IPS DF 6.9 (cell line): ENCODE data around the gene RYR1.
"Not testable (repeated sequence)": the region's sequence is repeated elsewhere in the genome, so short reads cannot be mapped to it uniquely, and the experiment has no call there.

Experiments used
- DNase-seq: peaks from one replicate; pipeline ENCODE4 v3.0.0-alpha.2; 2013; ENCODE audit warnings: low read depth, low spot score
- H3K27ac ChIP-seq: one replicate; pipeline ENCODE4 v1.5.1; 2013; ENCODE audit warnings: low read length, control low read depth
- H3K27me3 ChIP-seq: 2 replicates; pipeline ENCODE4 v1.6.1; 2013; ENCODE audit warnings: mild to moderate bottlenecking, low read length; ENCODE audit not compliant: control insufficient read depth, insufficient read depth
- H3K36me3 ChIP-seq: 2 replicates; pipeline ENCODE4 v1.6.1; 2013; ENCODE audit warnings: low read length; ENCODE audit not compliant: control insufficient read depth, insufficient read depth
- H3K4me1 ChIP-seq: 2 replicates; pipeline ENCODE4 v1.6.1; 2013; ENCODE audit warnings: low read length; ENCODE audit not compliant: control insufficient read depth, insufficient read depth
- H3K4me3 ChIP-seq: 2 replicates; pipeline ENCODE4 v1.5.1; 2013; ENCODE audit warnings: mild to moderate bottlenecking, low read length
- H3K9me3 ChIP-seq: 2 replicates; pipeline ENCODE4 v1.6.1; 2013; ENCODE audit warnings: low read length, inconsistent platforms; ENCODE audit not compliant: control insufficient read depth, insufficient read depth
- WGBS: extraction: QIAGEN DNeasy Blood & Tissue Kit; methylation state at CpG from one replicate; pipeline ENCODE4 v1.1.7; 2013; ENCODE audit warnings: mixed read lengths, missing lambda C conversion rate; ENCODE audit not compliant: insufficient read length, insufficient coverage; 5-methylcytosine and 5-hydroxymethylcytosine counted together

RYR1 gene

DNA sequence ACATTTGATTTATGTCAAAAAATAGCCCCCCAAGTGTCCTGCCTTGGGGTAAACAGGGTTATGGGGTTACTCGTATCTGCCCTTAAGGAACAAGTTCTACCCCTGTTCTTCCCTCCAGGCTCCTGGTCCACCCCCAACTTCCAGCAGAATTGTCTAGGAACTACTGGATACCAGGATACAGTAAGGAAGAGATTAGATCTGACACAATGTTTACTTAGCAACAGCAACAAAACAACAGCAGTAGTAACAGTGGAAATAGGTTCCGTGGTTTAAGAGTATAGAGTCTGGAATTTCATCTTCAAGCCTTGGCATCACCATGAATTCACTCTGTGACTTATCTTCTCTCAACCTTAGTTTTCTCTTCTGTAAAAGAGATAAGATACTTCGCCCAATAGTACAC is 32.3 kb upstream of the RYR1 start:
- Histone ChIP-seq H3K9me3 (no peaks in the 10 kb centered on the region), H3K27ac (no peak overlapping the region), H3K27me3 (peaks cover 12% of the 10 kb centered on the region; the same call in 1 of the 2 replicates), H3K4me3 (no peak overlapping the region), H3K4me1 (no peaks in the 10 kb centered on the region; the same call in 1 of the 2 replicates), H3K36me3 (no peaks in the 10 kb centered on the region; the same call in 1 of the 2 replicates)
- WGBS: no CpG with 5 or more reads among the region's 3 CpGs
- DNase-seq: no peak

GRCh38 chr19:38402623-38402966 is 30.9 kb upstream of the RYR1 start:
- H3K9me3 ChIP-seq: no peaks in the 10 kb centered on the region
- H3K27me3 ChIP-seq: peaks cover 12% of the 10 kb centered on the region; the same call in 1 of the 2 replicates
- no peak for DNase-seq
- no peak overlapping the region; the same call in 1 of the 2 replicates for H3K4me3 ChIP-seq
- no CpG with 5 or more reads among the region's 18 CpGs for WGBS
- no peaks in the 10 kb centered on the region; the same call in 1 of the 2 replicates for H3K4me1 ChIP-seq
- no peak overlapping the region for H3K27ac ChIP-seq
- H3K36me3 ChIP-seq: no peaks in the 10 kb centered on the region; the same call in 1 of the 2 replicates

GRCh38 chr19:38402967-38403674 is 30.4 kb upstream of the RYR1 start, which contains the start of gene FAM98C:
Gene FAM98C (plus strand): TSS chr19:38403093. CDS start chr19:38403154, 61 bp downstream.
- Histone ChIP-seq H3K4me1 (no peaks in the 10 kb centered on the region; the same call in 1 of the 2 replicates), H3K4me3 (peak within 1 kb of the TSS; percentile 58; the same call in 1 of the 2 replicates), H3K9me3 (no peaks in the 10 kb centered on the region), H3K27ac (no peak within 1 kb of the TSS), H3K36me3 (no peaks in the 10 kb centered on the region; the same call in 1 of the 2 replicates), H3K27me3 (peaks cover 12% of the 10 kb centered on the region; the same call in 1 of the 2 replicates)
- WGBS: no CpG with 5 or more reads among the region's 82 CpGs
- peak; percentile 85 for DNase-seq

DNA sequence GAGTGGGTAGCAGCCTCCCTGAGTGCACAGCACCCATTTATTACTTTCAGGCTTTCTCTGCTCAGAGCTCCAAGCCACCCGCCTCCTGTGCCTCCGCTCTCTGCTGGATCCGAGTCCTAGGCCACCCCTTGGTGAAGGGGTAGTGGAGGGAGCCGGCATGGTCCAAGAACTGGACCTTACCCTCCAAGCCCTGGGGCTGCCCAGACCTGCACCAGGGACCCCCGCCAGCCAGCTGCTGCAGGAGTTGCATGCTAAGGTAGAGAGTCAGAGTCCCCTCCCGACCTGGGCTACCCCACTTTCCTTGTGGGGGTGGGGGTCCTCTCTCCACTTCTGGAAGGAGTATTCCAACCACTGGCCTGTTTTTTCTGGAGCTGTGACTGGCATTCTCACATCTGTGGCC is 28.6 kb upstream of the RYR1 start:
- Histone ChIP-seq H3K9me3 (no peaks in the 10 kb centered on the region), H3K36me3 (no peaks in the 10 kb centered on the region; the same call in 1 of the 2 replicates), H3K27ac (no peak overlapping the region), H3K4me3 (no peak overlapping the region), H3K4me1 (no peaks in the 10 kb centered on the region; the same call in 1 of the 2 replicates), H3K27me3 (peaks cover 10% of the 10 kb centered on the region; the same call in 1 of the 2 replicates)
- WGBS: no CpG with 5 or more reads among the region's 6 CpGs
- DNase-seq: no peak

DNA sequence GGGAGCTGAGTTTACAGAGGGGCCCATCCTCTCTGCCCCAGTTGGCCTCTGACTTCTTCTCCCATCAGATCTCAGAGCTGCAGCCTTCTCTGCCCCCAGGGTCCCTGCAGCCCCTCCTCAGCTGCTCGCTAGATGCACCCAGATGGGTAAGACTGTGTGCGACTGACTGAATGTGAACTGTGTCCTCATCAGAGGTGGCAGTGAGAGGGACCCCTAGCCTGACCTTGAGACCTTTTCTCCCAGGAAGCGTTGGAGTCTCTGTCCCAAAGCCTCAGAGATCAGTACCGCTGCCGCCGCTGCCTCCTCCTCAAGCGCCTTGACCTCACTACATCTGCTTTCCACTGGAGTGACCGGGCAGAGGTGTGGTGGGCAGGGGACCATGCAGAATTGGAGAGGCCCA is 28.2 kb upstream of the RYR1 start:
- WGBS: no CpG with 5 or more reads among the region's 8 CpGs

GRCh38 chr19:38409631-38410133 is 23.8 kb upstream of the RYR1 start:
- H3K4me1 ChIP-seq: no peaks in the 10 kb centered on the region
- no CpG with 5 or more reads among the region's 7 CpGs for WGBS
- H3K27ac ChIP-seq: no peak overlapping the region
- H3K27me3 ChIP-seq: no peaks in the 10 kb centered on the region
- no peak overlapping the region for H3K4me3 ChIP-seq
- DNase-seq: no peak
- H3K36me3 ChIP-seq: no peaks in the 10 kb centered on the region
- no peaks in the 10 kb centered on the region for H3K9me3 ChIP-seq

More for the DNA sequence above, 28.2 kb upstream of the RYR1 start:
- H3K4me3 ChIP-seq: no peak overlapping the region
- H3K36me3 ChIP-seq: no peaks in the 10 kb centered on the region; the same call in 1 of the 2 replicates
- peaks cover 8% of the 10 kb centered on the region; the same call in 1 of the 2 replicates for H3K27me3 ChIP-seq
- H3K4me1 ChIP-seq: no peaks in the 10 kb centered on the region; the same call in 1 of the 2 replicates
- DNase-seq: no peak
- no peaks in the 10 kb centered on the region for H3K9me3 ChIP-seq
- no peak overlapping the region for H3K27ac ChIP-seq

- not testable (repeated sequence) for H3K4me1 ChIP-seq, H3K36me3 ChIP-seq, H3K27me3 ChIP-seq, DNase-seq, H3K27ac ChIP-seq, H3K4me3 ChIP-seq, H3K9me3 ChIP-seq
- no CpG with 5 or more reads among the region's 6 CpGs for WGBS
Measured at GRCh38 chr19:38410407-38410806, 23.1 kb upstream of the RYR1 start.

DNA sequence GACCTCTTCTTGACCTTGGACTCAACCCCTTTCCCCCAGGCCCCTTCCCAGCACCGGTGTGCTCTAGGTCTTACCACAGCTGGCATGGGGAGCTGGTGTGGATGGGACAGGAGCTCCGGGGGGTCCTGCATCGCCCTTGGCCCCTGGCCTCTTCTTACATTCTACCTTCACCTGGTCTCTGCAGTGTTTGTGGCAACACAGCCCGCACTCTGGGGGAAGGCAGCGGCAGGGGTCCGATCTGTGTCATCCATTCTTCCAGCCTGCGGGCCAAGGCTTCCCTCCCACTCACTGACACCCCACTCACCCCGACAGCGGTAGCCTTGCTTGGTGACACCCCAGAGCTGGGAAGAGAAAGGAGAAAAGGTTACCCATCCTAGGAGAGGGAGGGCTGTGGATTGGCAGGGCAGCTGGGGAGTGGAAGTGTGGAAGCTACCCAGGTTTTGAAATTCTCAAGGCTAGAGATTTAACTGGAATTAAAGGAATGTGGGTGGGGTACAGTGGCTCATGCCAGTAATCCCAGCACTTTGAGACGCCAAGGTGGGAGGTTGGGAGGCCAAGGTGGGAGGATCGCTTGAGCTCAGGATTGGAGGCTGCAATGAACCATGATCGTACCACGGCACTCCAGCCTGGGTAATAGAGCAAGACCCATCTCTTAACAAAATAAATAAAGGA is 22.3 kb upstream of the RYR1 start:
- no peak for DNase-seq
- Histone ChIP-seq H3K36me3 (no peaks in the 10 kb centered on the region), H3K9me3 (no peaks in the 10 kb centered on the region), H3K4me3 (no peak overlapping the region), H3K27me3 (no peaks in the 10 kb centered on the region), H3K4me1 (no peaks in the 10 kb centered on the region), H3K27ac (no peak overlapping the region)
- no CpG with 5 or more reads among the region's 13 CpGs for WGBS

DNA sequence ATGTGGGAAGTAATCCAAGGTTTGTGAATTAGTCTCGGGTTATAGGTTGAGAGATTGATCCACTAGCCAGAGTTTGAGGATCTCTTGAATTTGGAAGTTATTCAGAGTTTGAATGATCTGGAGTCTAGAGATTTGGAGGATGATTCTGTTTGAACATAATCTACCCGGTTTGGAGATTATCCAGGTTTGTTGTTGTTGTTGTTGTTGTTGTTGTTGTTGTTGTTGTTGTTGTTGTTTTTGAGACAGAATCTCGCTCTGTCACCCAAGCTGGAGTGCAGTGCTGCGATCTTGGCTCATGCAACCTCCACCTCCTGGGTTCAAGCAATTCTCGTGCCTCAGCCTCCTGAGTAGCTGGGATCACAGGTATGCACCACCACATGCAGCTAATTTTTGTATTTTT is 21.6 kb upstream of the RYR1 start:
- not testable (repeated sequence) for H3K36me3 ChIP-seq, DNase-seq, H3K9me3 ChIP-seq, H3K27me3 ChIP-seq, H3K4me3 ChIP-seq, H3K27ac ChIP-seq, H3K4me1 ChIP-seq
- no CpG with 5 or more reads among the region's 5 CpGs for WGBS

DNA sequence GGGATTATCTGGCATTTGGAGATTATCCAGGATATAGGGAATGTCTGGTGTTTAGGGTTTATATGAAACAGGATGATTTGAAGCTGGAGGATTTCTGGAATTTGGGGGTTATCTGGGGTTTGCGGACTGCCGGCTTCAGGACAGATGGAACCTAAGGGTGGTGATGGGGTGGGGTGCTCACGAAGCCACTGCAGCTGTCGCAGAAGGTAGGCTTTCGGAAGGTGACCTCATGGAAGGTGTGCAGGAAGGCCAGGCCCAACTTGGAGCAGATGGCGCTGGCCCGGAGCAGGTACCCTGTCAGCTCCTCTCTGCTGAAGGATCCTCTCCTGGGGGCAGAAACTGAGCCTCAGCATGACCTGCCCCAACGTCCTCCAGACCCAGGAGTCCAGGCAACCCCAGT is 21.0 kb upstream of the RYR1 start:
- Histone ChIP-seq H3K27ac (no peak overlapping the region), H3K4me3 (no peak overlapping the region), H3K27me3 (no peaks in the 10 kb centered on the region), H3K36me3 (no peaks in the 10 kb centered on the region), H3K4me1 (0 out of 2 replicates have a peak, but pooled peaks cover under 1% of the 10 kb centered on the region), H3K9me3 (no peaks in the 10 kb centered on the region)
- no peak for DNase-seq
- no CpG with 5 or more reads among the region's 8 CpGs for WGBS
